Right renal cortex interstitium (tissue), 3 donors: ENCODE results near the gene TTC7B. TPM values are rescaled to one million over a fixed set of nuclear protein-coding genes. Genes with fewer than 3 reads are reported as not detected.
"Not testable (repeated sequence)": the region's sequence is repeated elsewhere in the genome, so short reads cannot be mapped to it uniquely, and the experiment has no call there.

Source experiments
- DNase-seq, 3 donors: peaks; one replicate each; pipeline ENCODE4 v3.0.0-alpha.2; 2013; ENCODE audit warnings: low read depth in 3 of 3, low spot score in 2 of 3
- polyA plus RNA-seq, 3 donors: library from polyadenylated mRNA; unstranded; fragments of 120-200 nt; gene quantifications; one replicate each; pipeline ENCODE4 v1.2.1, GENCODE V29; 2013; ENCODE audit not compliant: insufficient read length in 3 of 3

Gene TTC7B
- polyA plus RNA-seq, 3 donors = 45.1 to 51.3 (median 45.2) TPM

DNA sequence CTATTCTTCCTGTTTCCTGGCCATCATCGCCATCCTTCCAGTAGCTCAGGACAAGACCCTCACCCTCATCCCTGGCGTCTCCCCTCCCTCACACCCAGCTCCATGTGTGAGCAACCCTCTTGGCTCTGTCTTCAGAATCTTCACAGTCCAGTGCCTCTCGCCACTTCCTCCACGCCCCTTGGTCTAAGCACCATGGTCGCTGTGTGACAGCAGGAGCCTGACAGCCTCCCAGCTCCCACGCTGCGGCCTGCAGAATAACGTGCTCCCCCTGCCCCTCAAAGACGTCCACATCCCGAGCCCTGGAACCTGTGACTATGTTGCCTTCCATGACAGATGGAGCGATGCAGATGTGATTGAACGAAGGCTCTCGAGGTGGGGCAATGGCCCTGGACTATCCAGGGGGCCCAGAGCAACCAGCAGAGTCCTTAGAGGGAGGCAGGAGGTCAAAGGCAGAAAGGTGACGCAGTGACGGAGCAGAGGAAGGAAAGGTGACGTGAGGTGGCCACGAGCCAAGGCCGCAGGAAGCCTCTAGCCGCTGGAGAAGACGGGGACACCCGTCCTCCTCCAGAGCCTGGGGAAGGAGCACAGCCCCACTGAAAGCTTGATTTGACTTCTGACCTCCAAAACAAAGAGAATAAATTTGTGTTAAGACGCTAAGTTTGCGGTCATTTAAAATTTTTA lies 279.6 kb downstream of the TTC7B start:
- DNase-seq = no peak

DNA sequence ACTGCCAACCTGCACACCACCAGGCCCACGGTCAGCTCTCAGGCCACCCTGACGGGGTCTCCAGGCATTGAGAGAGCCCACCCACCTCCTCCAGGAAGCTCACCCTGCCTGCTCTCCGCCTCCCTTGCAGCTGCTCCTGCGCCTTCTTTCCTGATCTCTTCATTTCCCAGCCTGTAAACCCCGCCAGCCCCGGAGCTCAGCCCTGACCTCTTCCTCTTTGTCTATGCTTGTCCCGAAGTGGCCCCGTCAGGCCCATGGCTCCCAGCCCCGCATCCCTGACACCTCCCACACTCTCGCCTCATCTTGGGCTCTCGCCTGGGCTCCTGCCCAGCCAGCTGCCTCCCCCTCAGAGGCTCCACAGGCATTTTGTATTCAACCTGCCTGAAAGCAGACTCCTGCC lies 280.1 kb downstream of the TTC7B start:
- no peak for DNase-seq

DNA sequence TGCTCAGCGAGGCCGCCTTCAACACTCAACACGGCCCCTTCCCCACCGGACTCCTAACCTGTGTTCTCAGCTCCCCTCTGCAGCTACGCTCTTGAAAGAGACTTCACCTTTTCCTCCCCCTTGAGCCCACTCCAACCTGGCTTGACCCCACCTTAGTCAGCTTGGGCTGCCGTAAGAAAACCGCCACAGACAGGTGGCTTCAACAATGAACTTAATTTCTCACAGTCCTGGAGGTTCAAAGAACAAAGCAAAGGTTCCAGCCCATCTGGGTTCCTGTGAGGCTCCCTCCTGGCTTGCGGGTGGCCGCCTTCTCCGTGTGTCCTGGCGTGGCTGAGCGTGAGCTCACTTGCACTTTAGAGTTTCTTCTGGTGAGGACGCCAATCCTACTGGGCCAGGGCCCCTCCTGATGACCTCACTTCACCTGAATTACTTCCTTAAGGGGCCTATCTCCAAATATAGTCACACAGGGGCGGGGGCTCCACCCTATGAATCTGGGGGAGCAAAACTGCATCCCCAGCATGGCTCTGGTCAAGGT lies 280.6 kb downstream of the TTC7B start:
- DNase-seq = no peak

DNA sequence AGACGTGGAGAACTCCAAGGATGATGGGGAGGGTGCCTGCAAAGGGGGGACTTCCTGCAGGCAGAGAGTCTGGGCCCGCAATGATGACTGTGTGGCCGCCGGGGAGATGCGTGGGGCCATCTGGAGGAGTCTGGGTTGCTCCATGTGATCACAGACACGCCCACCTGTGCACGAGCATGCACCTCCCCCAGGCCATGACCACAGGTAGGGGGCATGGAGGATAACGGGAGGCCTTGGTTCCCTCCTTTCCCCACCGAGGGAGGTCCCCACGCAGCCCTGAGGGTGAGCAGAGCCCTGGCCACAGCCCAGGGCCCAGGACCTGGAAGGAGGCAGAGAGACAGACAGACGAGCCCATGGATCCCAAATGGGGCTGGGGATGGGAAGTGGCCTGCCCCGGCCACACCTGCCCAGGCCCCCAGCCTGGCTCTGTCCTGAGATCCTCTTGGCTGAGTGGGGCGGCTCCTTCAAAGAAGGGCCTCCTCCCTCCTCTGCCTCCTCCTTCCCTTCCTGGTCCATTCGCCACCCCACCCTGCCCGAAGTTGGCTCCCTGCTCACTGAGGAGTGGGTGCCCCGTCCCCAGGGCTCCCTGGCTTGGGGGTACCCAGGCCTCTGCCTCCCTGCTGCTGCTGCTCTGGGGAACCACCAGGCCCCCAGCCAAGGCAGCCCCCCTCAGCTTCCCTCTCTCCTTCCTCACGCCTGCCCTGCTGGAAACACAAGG lies 281.2 kb downstream of the TTC7B start:
- no peak for DNase-seq

DNA sequence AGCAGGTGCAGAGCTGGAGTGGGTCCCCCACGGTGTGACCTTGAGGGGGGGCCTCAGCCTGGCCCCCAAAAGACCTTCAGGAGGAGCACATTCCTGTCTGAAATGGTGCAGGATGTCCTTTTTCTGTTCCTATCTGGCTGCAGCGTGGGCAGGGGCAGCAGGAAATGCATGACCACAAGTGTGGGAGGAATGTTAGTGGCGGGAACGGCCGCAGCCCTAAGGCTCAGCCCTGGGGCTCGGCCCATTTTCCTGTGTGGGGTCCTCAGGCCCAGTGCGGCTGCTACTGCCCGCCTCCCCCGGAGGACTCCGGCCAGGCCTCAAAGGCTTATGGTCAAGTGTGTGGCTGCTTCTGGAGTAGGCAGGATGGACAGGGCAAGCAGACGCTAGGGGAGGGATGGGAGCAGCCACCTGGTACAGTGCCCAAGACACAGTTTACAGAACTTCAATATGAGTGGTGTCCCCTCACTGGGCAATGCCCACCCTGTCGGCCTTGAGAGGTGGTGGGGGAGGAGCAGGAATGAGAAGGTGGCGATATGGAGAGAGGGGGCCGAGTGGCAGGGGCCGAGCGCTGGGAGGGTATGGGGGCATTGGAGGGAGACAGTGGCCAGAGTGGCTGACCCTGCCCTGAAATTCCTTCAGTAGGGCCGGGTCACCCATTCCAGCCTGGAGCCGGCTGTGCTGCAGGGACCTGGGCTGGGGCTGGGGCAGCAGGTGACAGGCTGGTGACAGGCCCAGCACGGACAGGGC lies 282.0 kb downstream of the TTC7B start:
- no peak for DNase-seq

DNA sequence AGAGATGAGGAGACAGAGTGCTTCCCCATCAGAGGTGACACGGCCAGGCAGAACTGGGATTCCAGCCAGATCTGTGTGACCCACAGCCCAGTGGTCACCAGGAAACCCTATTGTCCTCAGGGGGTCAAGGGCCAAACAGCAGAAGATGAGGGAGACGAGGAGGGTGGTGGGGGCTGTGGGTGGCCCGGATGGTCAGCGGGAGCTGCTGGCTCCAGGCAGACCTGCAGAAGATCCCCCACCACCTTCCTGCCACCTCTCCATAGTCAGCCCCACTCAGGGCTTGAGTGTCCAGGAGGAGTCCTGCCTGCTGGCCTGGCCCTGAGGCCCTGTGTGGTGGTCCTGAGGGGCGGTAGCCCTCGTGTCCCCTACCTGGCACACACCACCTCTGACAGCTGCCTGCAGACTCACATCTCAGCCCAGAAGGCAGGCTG lies 282.6 kb downstream of the TTC7B start:
- DNase-seq = no peak

DNA sequence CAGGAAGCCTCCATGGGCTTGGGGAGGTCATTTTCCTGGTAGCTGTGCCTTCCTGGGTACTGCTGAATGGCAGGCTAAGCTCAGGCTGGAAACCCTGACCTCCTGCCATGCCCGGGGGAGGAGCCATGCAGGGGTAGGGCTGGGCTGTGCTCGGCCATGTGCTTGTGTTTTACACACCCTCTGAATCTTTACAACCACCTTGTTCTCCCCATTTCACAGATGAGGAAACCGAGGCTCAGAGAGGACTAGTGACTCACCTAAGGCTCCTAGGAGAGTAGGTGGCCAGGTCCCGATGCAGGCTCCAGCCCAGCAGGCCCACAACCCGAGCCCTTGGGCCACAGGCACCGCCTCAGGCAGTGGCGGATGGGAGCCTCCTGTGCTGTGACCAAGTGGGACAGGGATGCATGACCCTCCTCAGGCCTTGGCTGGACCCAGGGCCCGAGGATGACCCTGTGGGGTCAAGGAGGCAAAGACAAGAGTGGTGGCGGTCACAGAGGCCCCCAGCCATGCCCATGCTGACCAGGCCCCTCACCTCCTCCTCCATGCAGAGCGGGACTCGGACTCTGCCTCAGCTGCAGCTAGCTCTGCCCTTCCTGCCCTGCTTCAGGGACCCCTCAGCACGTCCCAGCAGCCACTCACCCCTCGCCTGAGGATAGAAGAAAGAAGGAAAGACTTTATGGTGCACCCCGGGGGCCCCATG lies 283.3 kb downstream of the TTC7B start:
- DNase-seq = no peak

DNA sequence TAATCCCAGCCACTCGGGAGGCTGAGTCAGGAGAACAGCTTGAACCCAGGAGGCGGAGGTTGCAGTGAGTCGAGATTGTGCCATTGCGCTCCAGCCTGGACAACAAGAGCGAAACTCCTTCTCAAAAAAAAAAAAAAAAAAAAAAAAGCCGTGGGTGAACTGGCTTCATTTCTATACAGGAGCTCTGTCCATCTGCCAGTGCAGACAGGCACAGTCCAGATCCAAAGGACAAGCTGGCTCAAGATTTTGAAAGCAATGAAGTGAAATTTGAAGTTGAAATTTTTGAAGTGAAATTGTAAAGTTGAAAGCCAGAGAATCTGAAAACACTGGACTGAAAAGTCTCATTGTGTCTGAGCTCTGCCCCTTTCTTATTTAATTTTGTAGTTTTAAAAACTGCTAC lies 284.7 kb downstream of the TTC7B start:
- no peak for DNase-seq

DNA sequence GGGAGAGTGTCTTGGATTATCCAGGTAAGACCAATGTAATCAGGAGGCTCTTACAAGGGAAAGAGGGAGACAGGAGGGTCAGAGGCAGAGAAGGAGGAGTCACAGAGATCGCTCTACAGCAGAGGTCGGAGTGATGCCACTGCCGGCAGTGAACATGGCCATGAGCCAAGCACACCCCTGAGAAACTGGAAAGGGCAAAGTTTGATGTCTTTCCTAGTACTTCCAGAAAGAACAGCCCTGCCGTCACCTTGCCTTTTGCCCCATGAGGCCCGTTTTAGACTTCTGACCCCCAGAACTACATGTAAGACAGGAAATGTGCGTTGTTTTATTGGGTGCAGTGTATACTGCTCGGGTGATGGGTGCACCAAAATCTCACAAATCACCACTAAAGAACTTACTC lies 285.7 kb downstream of the TTC7B start:
- no peak for DNase-seq

DNA sequence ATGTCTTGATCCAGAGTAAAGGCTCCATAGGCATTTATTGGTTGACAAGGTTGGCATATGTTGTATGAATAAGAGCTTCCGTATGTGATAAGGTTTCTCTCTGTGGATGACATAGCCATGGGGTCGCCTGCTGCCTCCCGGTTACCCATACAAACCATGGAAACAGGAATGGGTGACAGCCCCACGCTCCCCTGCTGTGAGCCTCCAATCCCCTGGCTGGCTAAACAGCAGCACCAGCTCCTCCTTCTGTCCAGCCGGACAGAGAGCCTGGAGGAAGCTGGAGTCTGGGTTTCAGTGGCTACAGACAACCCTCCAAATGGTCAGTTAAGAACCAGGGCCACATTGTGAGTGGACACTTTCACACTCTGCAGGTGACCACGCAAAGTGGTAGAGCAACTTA lies 288.3 kb downstream of the TTC7B start:
- no peak for DNase-seq

DNA sequence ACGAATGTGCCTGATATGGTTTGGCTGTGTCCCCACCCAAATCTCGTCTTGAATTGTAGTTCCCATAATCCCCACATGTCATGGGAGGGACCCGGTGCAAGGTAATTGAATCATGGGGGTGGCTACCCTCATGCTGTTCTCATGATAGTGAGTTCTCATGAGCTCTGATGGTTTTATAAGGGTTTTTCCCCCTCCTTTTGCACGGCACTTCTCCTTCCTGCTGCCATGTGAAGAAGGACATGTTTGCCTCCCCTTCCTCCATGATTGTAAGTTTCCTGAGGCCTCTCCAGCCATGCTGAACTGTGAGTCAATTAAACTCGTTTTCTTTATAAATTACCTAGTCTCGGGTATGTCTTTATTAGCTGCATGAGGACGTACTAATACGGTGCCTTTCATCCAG lies 289.7 kb downstream of the TTC7B start:
- not testable (repeated sequence) for DNase-seq

DNA sequence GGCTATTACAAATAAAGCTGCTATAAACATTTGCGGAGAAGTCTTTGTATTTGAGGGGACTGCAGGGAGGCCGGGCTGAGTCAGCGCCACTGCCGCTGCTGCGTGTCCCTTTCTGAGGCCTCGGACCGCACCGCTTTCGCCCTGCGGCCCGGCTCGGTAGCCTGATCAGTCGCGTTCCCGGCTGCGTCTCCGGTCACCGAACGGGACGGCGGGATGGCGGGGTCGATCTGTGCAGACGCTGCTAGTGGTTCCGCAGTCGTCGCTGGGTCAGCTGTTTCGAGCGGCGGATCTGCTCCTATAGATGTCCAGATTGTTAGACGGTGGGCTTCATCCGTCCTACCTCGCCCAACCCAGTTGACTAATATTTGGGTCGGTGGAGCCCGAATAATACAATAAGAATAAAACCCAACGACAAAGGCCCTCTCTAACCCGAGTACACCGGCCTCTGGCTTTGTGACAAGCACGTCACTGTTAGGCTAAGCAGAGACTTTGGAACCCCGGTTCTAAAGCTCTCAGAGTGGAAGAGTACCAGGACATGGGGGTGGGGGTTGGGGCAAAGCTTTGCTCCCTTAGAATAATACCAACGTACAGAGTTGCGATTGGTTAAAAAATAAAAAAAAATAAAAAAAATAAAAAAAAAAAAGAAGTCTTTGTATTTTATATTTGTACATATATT lies 290.7 kb downstream of the TTC7B start:
- not testable (repeated sequence) for DNase-seq

DNA sequence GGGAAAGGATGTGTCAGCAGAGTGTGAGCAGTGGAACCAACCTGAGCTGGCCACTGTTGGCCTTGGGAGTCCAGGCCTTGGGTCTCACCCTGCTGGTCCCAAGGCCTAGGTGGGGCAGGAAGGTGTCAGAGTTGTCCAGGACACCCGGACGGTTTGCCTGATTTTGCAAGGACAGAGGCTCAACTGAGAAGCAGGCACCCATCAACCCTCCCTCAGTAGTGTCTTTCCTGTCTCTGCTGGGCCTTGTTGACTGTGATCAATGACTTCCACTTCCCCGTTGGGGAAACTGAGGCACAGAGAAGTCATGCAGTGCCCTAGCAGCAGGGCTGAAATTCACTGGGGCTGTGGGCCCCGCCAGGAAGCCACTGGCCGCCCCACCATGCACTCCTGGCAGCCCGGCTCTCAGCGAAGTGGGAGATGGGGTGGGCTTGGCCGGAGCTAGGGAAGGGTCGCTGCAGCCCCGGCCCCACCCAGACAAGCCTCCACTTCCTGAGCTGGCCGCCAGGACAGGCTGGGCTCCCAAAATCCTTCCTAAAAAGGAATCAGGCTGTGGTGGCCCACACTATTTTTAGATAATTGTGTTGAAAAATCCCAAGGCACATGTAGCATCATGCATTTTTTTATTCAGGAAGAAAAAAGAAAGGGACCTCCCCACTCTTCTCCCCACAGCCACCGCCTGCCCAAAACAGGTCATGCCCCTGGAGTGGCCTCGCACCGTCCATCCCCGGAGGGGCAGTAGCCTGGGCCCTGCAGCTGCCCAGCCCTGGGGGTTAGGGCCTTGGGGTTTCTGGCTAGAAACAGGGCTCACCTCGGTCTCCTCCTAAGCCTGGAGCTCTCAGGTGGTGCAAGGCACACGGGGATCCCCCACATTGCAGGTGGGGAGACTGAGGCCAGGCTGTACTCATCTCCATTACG lies 292.0 kb downstream of the TTC7B start:
- DNase-seq = no peak

DNA sequence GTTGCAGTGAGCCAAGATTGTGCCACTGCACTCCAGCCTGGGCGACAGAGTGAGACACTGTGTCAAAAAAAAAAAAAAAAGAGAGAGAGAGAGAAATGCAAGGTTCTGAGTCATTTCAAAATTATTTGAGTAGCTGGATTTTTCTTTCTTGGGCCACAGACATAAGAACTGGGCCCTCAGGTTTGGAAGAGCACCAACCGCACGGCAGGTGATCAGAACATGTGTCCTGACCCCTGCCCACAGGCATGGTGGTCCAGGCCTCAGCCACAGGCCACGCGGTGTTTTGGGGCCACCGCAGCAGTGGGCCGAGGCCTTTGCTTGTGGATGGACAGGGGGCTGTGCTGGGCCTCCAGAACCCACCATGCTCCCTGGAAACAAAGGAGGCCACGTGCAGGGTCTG lies 292.7 kb downstream of the TTC7B start:
- DNase-seq = no peak

DNA sequence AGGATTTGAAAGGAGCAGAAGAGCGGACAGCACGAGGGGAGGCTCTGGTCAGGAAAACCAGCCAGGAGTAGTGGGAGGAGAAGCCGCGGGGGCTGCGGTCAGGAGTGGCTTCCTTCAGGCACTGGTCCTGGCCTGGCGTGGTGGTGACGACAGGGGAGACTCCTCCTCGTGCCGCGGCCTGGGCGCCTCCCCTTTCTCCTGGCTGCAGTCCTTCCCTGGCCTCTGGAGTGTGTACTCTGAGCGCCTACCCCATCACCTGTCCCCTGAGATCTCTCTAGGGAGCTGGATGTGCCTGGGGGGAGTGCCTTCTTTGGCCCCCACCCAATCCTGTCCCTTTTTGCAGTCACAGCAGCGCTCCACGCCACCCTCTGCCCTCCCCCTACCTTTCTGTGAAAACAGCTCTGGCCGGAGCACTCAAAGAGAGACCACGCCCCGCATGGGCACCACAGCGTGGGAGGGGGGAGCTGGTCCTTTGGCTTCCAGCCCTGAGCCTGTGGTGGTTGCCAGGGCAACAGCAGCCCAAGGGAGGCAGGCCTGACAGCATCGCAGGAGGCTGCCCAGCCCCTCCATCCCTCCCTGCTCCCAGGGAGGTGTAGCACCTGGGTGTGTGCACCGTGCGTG lies 293.5 kb downstream of the TTC7B start:
- DNase-seq = no peak

DNA sequence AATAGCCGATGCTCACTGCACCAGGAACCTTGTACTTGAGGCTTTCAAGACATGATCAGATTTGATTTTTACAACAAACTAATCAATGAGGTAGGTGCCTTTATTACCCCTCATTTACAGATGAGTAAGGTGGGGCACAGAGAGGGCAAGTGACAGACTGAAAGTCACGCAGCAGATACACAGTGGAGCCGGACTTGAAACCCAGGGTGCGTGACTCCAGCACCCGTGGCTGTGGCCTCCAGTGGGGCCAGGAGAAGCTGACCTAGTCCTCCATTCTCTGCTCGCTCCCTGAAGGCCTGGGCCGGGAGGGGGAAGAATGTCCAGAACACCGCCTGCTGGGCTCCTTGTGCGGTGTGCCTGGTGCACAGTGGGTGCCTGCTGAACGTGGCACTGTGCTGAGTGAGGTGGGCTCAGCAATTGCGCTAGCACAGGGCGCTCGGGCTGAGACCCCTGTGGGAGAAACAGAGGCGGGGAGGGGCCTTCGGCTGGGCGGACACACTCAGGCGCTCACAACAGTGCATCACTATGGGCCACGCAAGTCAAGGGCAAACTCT lies 294.2 kb downstream of the TTC7B start:
- no peak for DNase-seq

DNA sequence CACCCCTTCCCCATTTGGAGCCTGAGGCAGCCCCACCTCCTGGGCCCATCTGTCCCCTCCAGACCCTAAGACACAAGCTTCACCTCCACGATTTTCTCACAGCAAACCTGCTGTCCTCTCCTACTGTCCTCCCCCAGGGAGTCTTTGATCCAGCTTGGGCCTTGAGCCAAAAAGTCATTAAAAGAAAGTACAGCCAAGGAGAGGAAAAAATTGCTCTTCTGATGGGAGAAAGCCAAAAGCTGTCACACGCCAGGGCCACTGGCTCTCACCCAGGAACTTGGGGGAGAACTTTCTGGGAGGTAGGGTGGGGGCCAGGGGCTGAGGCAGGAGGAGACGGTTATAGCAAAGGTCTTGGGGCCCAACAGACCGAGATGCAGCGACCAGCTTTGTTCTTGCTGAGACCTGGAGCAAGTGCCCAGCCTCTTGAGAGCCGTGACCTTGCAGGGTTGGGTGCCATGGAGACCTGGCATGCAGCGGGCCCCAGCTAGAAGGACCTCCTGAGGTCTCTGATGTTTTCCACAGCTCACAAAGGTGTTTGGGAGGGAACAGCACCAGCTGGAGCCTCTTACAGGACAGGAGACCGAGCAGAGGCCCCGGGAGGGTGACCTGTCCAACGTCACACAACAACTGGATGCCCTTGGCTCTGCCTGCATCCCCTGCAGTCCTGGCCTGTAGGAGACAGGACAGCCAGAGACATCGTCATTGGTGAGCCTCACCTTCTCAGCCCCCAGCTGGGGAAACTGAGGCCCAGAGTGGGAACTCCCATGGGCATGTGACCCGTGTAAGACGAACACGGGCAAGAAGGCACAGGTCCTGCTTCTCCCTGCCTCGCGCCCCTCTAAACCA lies 294.9 kb downstream of the TTC7B start:
- DNase-seq = no peak

DNA sequence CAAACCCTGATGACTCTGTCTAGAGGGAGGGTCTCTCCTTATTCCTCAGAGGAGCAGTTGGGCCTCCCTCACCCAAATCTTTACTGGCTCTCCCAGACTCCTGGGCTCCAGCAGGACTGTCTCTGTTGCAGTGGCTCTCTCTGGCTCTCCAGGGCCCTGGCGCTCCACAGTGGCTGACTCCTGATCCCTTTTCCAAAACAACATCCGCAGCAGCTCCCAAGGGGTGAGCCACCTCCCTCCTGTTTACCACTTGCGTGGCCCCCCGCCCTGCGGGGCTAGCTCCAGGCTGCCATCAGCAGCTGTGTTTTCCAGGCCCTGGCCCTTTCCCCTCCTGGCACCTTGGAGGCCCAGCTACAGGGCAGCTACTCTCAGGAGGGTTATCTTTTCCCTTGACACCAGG lies 295.9 kb downstream of the TTC7B start:
- no peak for DNase-seq
